H1 (cell line): ENCODE measurements around the gene PFKM. TPM values are rescaled to one million over a fixed set of nuclear protein-coding genes. Genes with fewer than 3 reads are reported as not detected.

Source experiments
- CTCF ChIA-PET: fragments of 300-600 bp; sonication (Branson Sonifier 250); formaldehyde crosslinking; loops from one replicate; lab custom pipeline; 2021; ENCODE audit not compliant: partially characterized antibody; lab: Charles Lee
- POLR2A ChIA-PET: fragments of 300-600 bp; sonication (Branson Sonifier 250); formaldehyde crosslinking; loops from one replicate; lab custom pipeline; 2021; ENCODE audit warnings: inconsistent platforms; ENCODE audit not compliant: partially characterized antibody; lab: Charles Lee
- DNase-seq, 2 experiments: peaks; one replicate each; pipeline versions ENCODE4 v3.0.0 to v3.0.0-alpha.2; 2010 to 2022; ENCODE audit warnings: low spot score in 2 of 2, low read depth in 1 of 2, mixed read lengths in 1 of 2
- FAIRE-seq: peaks from 2 replicates; lab custom pipeline; 2011; peaks lifted over from hg19 to GRCh38; lab: Jason Lieb, UNC
- H2AFZ ChIP-seq: 2 replicates; pipeline ENCODE4 v1.8.1; 2012; ENCODE audit warnings: low read length, inconsistent platforms
- H2AK5ac ChIP-seq: 2 replicates; pipeline ENCODE4 v1.6.1; 2013; ENCODE audit warnings: low read depth, low read length
- H2BK120ac ChIP-seq: replicated peaks from 2 replicates; pipeline ENCODE3; 2013; ENCODE audit warnings: low read depth, low read length, inconsistent platforms
- H2BK12ac ChIP-seq: 2 replicates; pipeline ENCODE4 v1.6.1; 2013; ENCODE audit warnings: low read depth, low read length
- H2BK15ac ChIP-seq: 2 replicates; pipeline ENCODE4 v1.6.1; 2013; ENCODE audit warnings: low read length
- H2BK20ac ChIP-seq: 2 replicates; pipeline ENCODE4 v1.6.1; 2013; ENCODE audit warnings: low read length
- H2BK5ac ChIP-seq: 2 replicates; pipeline ENCODE4 v1.6.1; 2013; ENCODE audit warnings: low read depth, low read length
- H3K14ac ChIP-seq: 2 replicates; pipeline ENCODE4 v1.6.1; 2013; ENCODE audit warnings: inconsistent platforms; ENCODE audit not compliant: insufficient read length
- H3K18ac ChIP-seq: 2 replicates; pipeline ENCODE4 v1.6.1; 2013; ENCODE audit warnings: low read length; ENCODE audit errors: extremely low read depth
- H3K23ac ChIP-seq: 2 replicates; pipeline ENCODE4 v1.6.1; 2013; ENCODE audit warnings: inconsistent platforms; ENCODE audit not compliant: insufficient read length
- H3K23me2 ChIP-seq: 2 replicates; pipeline ENCODE4 v1.6.1; 2013; ENCODE audit warnings: low read depth, low read length
- H3K27ac ChIP-seq: 2 replicates; pipeline ENCODE4 v1.6.1; 2011; ENCODE audit warnings: low read depth, low read length, inconsistent platforms
- H3K27me3 ChIP-seq, 4 experiments: replicated peaks in 1 of 4; 1 replicate in 1 of 4; 2 replicates in 3 of 4; pipeline versions ENCODE4 v1.6.1 to v1.8.1; 2011 to 2013; ENCODE audit warnings: low read length in 3 of 4, mild to moderate bottlenecking in 3 of 4, inconsistent platforms in 2 of 4, mixed read lengths in 2 of 4, moderate library complexity in 1 of 4; ENCODE audit not compliant: control insufficient read depth in 3 of 4, insufficient read depth in 3 of 4; ENCODE audit errors: extremely low read depth in 1 of 4
- H3K36me3 ChIP-seq, 4 experiments: 2 replicates each; pipeline versions ENCODE4 v1.6.1 to v1.8.1; 2011 to 2013; ENCODE audit warnings: mild to moderate bottlenecking in 4 of 4, low read length in 3 of 4, moderate library complexity in 2 of 4, control low read depth in 1 of 4, inconsistent platforms in 1 of 4; ENCODE audit not compliant: insufficient read depth in 4 of 4, control insufficient read depth in 2 of 4
- H3K4ac ChIP-seq: replicated peaks from 2 replicates; pipeline ENCODE3; 2013; ENCODE audit warnings: low read length, low read depth, mixed read lengths, inconsistent platforms; ENCODE audit not compliant: insufficient read length
- H3K4me1 ChIP-seq, 4 experiments: replicated peaks in 1 of 4; 1 replicate in 1 of 4; 2 replicates in 3 of 4; pipeline versions ENCODE4 v1.6.1 to v1.8.1; 2011 to 2013; ENCODE audit warnings: low read length in 3 of 4, inconsistent platforms in 2 of 4, mixed read lengths in 1 of 4; ENCODE audit not compliant: insufficient read depth in 4 of 4, control insufficient read depth in 3 of 4
- H3K4me2 ChIP-seq, 2 experiments: 2 replicates each; pipeline versions ENCODE4 v1.6.1 to v1.8.1; 2011 to 2013; ENCODE audit warnings: low read depth in 2 of 2, low read length in 2 of 2, control low read depth in 1 of 2, inconsistent platforms in 1 of 2, mild to moderate bottlenecking in 1 of 2; ENCODE audit not compliant: insufficient read depth in 1 of 2
- H3K4me3 ChIP-seq, 4 experiments: fragments of 200-600, 300-600 bp in 1 of 4; sonication (generic), shearing (Covaris generic), sonication (Bioruptor Twin) in 1 of 4; 2 replicates each; pipeline versions ENCODE4 v1.5.1 to v1.8.1; 2011 to 2016; ENCODE audit warnings: low read length in 4 of 4, low read depth in 3 of 4, control low read depth in 2 of 4, inconsistent platforms in 2 of 4, mild to moderate bottlenecking in 2 of 4, mixed read lengths in 1 of 4, moderate library complexity in 1 of 4; ENCODE audit not compliant: insufficient read depth in 2 of 4; ENCODE audit errors: extremely low read depth in 1 of 4
- H3K56ac ChIP-seq: replicated peaks from 2 replicates; pipeline ENCODE3; 2013; ENCODE audit warnings: low read depth, mild to moderate bottlenecking, mixed read lengths, low read length, inconsistent platforms; ENCODE audit not compliant: insufficient read length
- H3K79me1 ChIP-seq: 2 replicates; pipeline ENCODE4 v1.6.1; 2013; ENCODE audit warnings: low read depth, low read length, control low read depth
- H3K79me2 ChIP-seq, 2 experiments: 2 replicates each; pipeline versions ENCODE4 v1.6.1 to v1.8.1; 2012 to 2013; ENCODE audit warnings: low read length in 2 of 2, mild to moderate bottlenecking in 2 of 2, inconsistent platforms in 1 of 2; ENCODE audit not compliant: insufficient read depth in 2 of 2, control insufficient read depth in 1 of 2
- H3K9ac ChIP-seq, 4 experiments: replicated peaks in 1 of 4; 1 replicate in 1 of 4; 2 replicates in 3 of 4; pipeline versions ENCODE4 v1.6.1 to v1.8.1; 2011 to 2013; ENCODE audit warnings: low read depth in 3 of 4, low read length in 3 of 4, control low read depth in 2 of 4, mild to moderate bottlenecking in 2 of 4, moderate library complexity in 2 of 4, inconsistent platforms in 1 of 4; ENCODE audit errors: extremely low read depth in 1 of 4
- H3K9me3 ChIP-seq, 2 experiments: 2 replicates each; pipeline versions ENCODE4 v1.6.1 to v1.8.1; 2012 to 2013; ENCODE audit warnings: mild to moderate bottlenecking in 2 of 2, moderate library complexity in 2 of 2, control low read depth in 1 of 2, inconsistent platforms in 1 of 2, low read depth in 1 of 2, low read length in 1 of 2, mixed read lengths in 1 of 2; ENCODE audit not compliant: insufficient read depth in 2 of 2
- H4K20me1 ChIP-seq, 2 experiments: replicated peaks in 1 of 2; 2 replicates each; pipeline versions ENCODE3 to v1.8.1; 2011 to 2013; ENCODE audit warnings: inconsistent platforms in 2 of 2, low read length in 2 of 2, mild to moderate bottlenecking in 1 of 2; ENCODE audit not compliant: insufficient read depth in 2 of 2, control insufficient read depth in 1 of 2
- H4K5ac ChIP-seq: 2 replicates; pipeline ENCODE4 v1.6.1; 2013; ENCODE audit warnings: low read length, low read depth, mixed read lengths, inconsistent platforms; ENCODE audit not compliant: insufficient read length
- H4K8ac ChIP-seq: 2 replicates; pipeline ENCODE4 v1.8.0; 2013; ENCODE audit warnings: mild to moderate bottlenecking, moderate library complexity, low read length, inconsistent platforms; ENCODE audit not compliant: insufficient read depth; ENCODE audit errors: extremely low read depth
- H4K91ac ChIP-seq: replicated peaks from 2 replicates; pipeline ENCODE3; 2013; ENCODE audit warnings: low read length, mixed read lengths, inconsistent platforms; ENCODE audit not compliant: insufficient read length
- CEBPB ChIP-seq: IDR thresholded peaks from 2 replicates; pipeline ENCODE4 v1.6.1; 2012; ENCODE audit warnings: low read depth, low read length
- CHD2 ChIP-seq: IDR thresholded peaks from 2 replicates; pipeline ENCODE4 v1.6.1; 2012; ENCODE audit warnings: low read length, improper control_type of control experiment
- CREB1 ChIP-seq: IDR thresholded peaks from 2 replicates; pipeline ENCODE4 v1.6.1; 2012; ENCODE audit warnings: inconsistent platforms
- CTBP2 ChIP-seq: IDR thresholded peaks from 2 replicates; pipeline ENCODE4 v1.7.0; 2011; ENCODE audit warnings: borderline replicate concordance, mild to moderate bottlenecking, moderate library complexity, mixed read lengths, low read length; ENCODE audit not compliant: insufficient read depth, insufficient read length
- NANOG ChIP-seq: IDR thresholded peaks from 2 replicates; pipeline ENCODE4 v1.6.1; 2011; ENCODE audit warnings: low read length, low read depth, mild to moderate bottlenecking, inconsistent platforms; ENCODE audit not compliant: insufficient read depth, poor library complexity, severe bottlenecking
- RFX5 ChIP-seq: IDR thresholded peaks from 2 replicates; pipeline ENCODE4 v1.6.1; 2011; ENCODE audit warnings: low read depth, low read length, improper control_type of control experiment, borderline replicate concordance
- SAP30 ChIP-seq: fragments of 300-600 bp; sonication (generic); IDR thresholded peaks from 2 replicates; pipeline ENCODE4 v1.7.1; 2012; ENCODE audit warnings: low read length, moderate library complexity, mild to moderate bottlenecking, inconsistent platforms; ENCODE audit not compliant: insufficient read depth, insufficient replicate concordance
- TAF1 ChIP-seq: IDR thresholded peaks from 2 replicates; pipeline ENCODE4 v1.6.1; 2011; ENCODE audit warnings: mild to moderate bottlenecking, low read depth, low read length
- ZNF274 ChIP-seq: IDR thresholded peaks from 2 replicates; pipeline ENCODE4 v1.7.0; 2012; ENCODE audit warnings: low read length, borderline replicate concordance; ENCODE audit errors: extremely low read depth
- WGBS, 2 experiments: shearing (Covaris generic) in 1 of 2; methylation state at CpG; one replicate each; pipeline versions ENCODE4 v1.1.6 to v1.1.7; 2013 to 2015; ENCODE audit warnings: low lambda C conversion rate in 2 of 2, mixed read lengths in 2 of 2, inconsistent platforms in 1 of 2, low coverage in 1 of 2, missing lambda C conversion rate in 1 of 2; ENCODE audit not compliant: insufficient replicate concordance in 2 of 2, insufficient coverage in 1 of 2, insufficient read length in 1 of 2; ENCODE audit errors: extremely low coverage in 1 of 2, missing lambda C conversion rate in 1 of 2; 5-methylcytosine and 5-hydroxymethylcytosine counted together
- polyA plus RNA-seq, 7 experiments: library from polyadenylated mRNA; depleted of rRNA in 3 of 7; stranded (reverse) in 5 of 7; unstranded in 2 of 7; fragments of >200 nt in 5 of 7; fragments of 200-250 nt in 2 of 7; gene quantifications; 1 replicate in 5 of 7; 2 replicates in 1 of 7; 4 replicates in 1 of 7; pipeline versions ENCODE4 v1.2.1 to v1.2.3, GENCODE V29; 2011 to 2013; ENCODE audit warnings: missing spikeins in 2 of 7, mixed read lengths in 2 of 7
- total RNA-seq: library from RNA; stranded (reverse); fragmentation: NEBNext Ultra II Directional; extraction: Animal tissue kit (Norgen Biotek cat#: 25700); gene quantifications from 2 replicates; pipeline ENCODE4 v1.2.1, GENCODE V29; 2021
- TF ChIP-seq, protein P1 (sequence below): IDR thresholded peaks from 2 replicates; pipeline ENCODE4 v1.6.1; 2012; ENCODE audit warnings: inconsistent platforms
- TF ChIP-seq, protein P2 (sequence below): IDR thresholded peaks from 2 replicates; pipeline ENCODE4 v1.6.1; 2012; ENCODE audit warnings: low read length, inconsistent platforms

Gene PFKM
- total and polyA plus RNA-seq, 2 of the 8 experiments (the other 6 are each of a cell fraction or from before 2014, with no cell fraction given): 62.6 to 106 TPM

DNA sequence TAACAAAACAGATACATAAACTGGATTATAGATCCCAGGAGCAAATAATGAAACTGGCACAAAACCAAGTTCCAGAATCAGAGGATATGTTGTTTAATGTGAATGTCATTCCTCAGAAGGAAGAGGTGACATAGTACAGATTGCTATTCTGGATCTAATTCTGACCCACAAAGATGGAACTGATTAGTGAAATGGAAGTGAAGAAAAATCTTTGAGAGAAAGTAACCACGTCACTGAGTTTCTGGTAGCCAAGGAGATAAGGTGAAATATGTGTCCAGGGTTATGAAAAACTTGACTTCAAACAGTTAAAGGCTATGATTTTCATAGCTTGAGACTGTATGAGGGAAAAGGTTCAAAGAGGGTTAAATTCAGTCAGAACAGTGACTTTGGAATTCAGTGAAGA lies 75.6 kb downstream of the PFKM start:
- WGBS, 2 experiments: 88% methylated on average over 1 of the region's 1 CpG; no CpG with 5 or more reads in 1 of the 2 experiments
- H2BK5ac ChIP-seq: no peak overlapping the region
- H3K14ac ChIP-seq: no peak overlapping the region
- no peak overlapping the region for H2BK20ac ChIP-seq
- H4K20me1 ChIP-seq: no peaks in the 10 kb centered on the region
- H3K23me2 ChIP-seq: peaks cover 12% of the 10 kb centered on the region
- peaks cover 0 to 5% (median 2%) of the 10 kb centered on the region in 4 experiments; a peak in 2 of 7 replicates for H3K27me3 ChIP-seq
- ChIA-PET CTCF (interaction anchor here (1.4 kb wide), 1 partner anchor 53 kb away, joined by 3 read pairs; no protein-coding TSS in a partner anchor), POLR2A (interaction anchor here (1.2 kb wide), 1 partner anchor 9 kb away, joined by 3 read pairs; no protein-coding TSS in a partner anchor)
- H2BK12ac ChIP-seq: no peak overlapping the region
- H4K5ac ChIP-seq: no peak overlapping the region
- no peak overlapping the region for H2AFZ ChIP-seq
- no peaks in the 10 kb centered on the region for H3K79me2 ChIP-seq
- H2BK15ac ChIP-seq: no peak overlapping the region
- no peak overlapping the region for H3K9ac ChIP-seq
- H3K4me3 ChIP-seq: no peak overlapping the region
- H3K4me1 ChIP-seq: peaks cover 0 to 2% (median 2%) of the 10 kb centered on the region in 4 experiments; a peak in 2 of 7 replicates
- no peak overlapping the region for H3K4ac ChIP-seq
- no peak overlapping the region for H2AK5ac ChIP-seq
- H4K91ac ChIP-seq: no peak overlapping the region
- H4K8ac ChIP-seq: no peak overlapping the region
- no peak overlapping the region for H3K27ac ChIP-seq
- H3K56ac ChIP-seq: no peak overlapping the region
- no peaks in the 10 kb centered on the region for H3K36me3 ChIP-seq
- H3K9me3 ChIP-seq: no peaks in the 10 kb centered on the region
- FAIRE-seq (no peak), DNase-seq (no peak)
- H3K23ac ChIP-seq: no peak overlapping the region
- no peak overlapping the region for H3K18ac ChIP-seq
- no peaks in the 10 kb centered on the region for H3K79me1 ChIP-seq
- H2BK120ac ChIP-seq: no peak overlapping the region
- no peak overlapping the region for H3K4me2 ChIP-seq
- TF ChIP-seq TAF1 (no peak), RFX5 (no peak), CTBP2 (no peak), NANOG (no peak), SAP30 (no peak), CHD2 (no peak), ZNF274 (no peak), CEBPB (no peak), CREB1 (no peak)
- TF ChIP-seq, protein P1, sequence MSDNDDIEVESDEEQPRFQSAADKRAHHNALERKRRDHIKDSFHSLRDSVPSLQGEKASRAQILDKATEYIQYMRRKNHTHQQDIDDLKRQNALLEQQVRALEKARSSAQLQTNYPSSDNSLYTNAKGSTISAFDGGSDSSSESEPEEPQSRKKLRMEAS: no peak
- TF ChIP-seq, protein P2, sequence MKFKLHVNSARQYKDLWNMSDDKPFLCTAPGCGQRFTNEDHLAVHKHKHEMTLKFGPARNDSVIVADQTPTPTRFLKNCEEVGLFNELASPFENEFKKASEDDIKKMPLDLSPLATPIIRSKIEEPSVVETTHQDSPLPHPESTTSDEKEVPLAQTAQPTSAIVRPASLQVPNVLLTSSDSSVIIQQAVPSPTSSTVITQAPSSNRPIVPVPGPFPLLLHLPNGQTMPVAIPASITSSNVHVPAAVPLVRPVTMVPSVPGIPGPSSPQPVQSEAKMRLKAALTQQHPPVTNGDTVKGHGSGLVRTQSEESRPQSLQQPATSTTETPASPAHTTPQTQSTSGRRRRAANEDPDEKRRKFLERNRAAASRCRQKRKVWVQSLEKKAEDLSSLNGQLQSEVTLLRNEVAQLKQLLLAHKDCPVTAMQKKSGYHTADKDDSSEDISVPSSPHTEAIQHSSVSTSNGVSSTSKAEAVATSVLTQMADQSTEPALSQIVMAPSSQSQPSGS: no peak
